Skin of body (tissue), 2 donors: ENCODE measurements around the gene SETD1A. TPM values are rescaled to one million over a fixed set of nuclear protein-coding genes. Genes with fewer than 3 reads are reported as not detected.
"Not testable (repeated sequence)": the region's sequence is repeated elsewhere in the genome, so short reads cannot be mapped to it uniquely, and the experiment has no call there.

Source experiments
- DNase-seq: peaks from one replicate; lab custom pipeline; 2025; lab: John Stamatoyannopoulos, UW
- total RNA-seq: library from RNA; depleted of rRNA; stranded (reverse); fragments of >200 nt; gene quantifications from one replicate; pipeline ENCODE4 v1.2.3, GENCODE V29; 2014

SETD1A gene
- total RNA-seq, 1 donor from 2014 or later: 4.1 TPM

GRCh38 chr16:30929167-30929566 is 28.4 kb upstream of the SETD1A start:
- no peak for DNase-seq

DNA sequence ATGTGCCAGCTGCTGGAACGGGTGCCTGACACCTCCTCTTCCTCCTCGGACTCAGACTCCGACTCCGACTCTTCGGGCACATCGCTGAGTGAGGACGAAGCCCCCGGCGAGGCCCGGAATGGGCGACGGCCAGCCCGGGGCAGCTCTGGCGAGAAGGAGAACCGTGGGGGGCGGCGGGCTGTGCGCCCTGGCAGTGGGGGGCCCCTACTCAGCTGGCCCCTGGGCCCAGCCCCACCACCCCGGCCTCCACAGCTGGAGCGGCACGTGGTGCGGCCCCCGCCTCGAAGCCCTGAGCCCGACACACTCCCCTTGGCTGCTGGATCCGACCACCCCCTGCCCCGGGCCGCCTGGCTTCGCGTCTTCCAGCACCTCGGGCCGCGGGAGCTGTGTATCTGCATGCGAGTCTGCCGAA is 27.4 kb upstream of the SETD1A start:
- DNase-seq: no peak

DNA sequence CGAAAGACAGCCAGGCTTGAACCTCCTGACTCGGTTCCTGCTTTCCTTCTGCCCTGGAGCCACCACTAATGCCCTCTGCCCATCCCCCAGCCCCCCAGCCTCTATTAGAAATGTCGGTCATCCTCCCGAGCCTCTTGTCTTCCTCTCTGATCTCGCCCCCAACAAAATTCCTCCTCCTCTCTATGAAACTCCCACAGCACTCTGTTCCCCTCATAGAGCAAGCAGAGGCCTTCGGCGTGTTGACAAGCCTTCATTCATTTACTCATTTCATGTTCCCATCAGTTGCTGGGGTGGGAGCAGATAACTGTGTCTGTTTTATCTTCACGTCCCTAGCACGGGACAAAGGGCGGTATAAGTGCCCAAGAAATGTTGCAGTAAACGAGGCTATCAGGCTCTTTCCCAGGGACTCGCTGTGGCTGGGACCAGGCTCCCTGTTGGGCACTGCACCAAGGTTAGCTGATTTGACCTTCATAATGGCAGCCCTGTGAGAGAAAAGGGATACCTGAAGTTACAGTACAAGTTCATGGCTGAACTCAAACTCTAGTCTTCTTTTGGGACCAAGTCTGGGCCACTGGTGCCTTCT is 26.4 kb upstream of the SETD1A start:
- no peak for DNase-seq

DNA sequence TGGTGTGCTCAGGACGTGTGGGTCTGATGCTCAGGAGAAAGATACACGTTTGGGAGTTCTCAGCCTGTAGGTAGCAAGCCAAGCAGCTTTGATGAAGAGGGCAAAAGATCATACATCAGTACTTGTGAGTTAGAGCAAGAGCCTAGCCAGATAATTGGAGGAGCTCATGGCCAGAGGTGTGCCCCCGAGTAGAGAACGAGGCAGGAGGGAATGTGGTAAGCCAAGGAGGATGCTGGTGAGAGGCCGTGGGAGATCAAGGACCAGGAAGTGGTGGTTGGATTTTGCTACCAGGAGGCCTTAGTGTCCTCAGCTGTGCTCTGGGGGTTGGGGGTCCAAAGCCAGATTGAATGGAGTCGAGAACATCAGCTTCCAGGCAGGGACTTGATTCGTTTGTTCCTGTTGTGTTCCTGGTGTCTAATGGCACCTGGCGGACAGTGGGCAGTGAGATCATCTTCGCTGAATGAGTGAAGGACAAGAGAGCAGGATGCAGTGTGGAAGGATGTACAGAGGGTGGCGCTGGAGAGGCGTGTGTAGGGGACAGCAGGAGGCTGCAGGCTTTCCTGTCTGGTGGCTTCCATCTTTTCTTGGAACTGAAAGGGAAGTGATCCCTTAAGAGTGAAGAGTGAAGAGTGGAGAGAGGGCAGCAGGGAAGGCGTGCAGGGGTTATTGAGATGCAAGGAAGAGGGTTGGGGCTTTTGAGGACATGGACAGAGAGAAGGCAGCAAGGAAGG is 22.6 kb upstream of the SETD1A start:
- DNase-seq: no peak

GRCh38 chr16:30937692-30938091 is 19.9 kb upstream of the SETD1A start:
- DNase-seq: no peak

DNA sequence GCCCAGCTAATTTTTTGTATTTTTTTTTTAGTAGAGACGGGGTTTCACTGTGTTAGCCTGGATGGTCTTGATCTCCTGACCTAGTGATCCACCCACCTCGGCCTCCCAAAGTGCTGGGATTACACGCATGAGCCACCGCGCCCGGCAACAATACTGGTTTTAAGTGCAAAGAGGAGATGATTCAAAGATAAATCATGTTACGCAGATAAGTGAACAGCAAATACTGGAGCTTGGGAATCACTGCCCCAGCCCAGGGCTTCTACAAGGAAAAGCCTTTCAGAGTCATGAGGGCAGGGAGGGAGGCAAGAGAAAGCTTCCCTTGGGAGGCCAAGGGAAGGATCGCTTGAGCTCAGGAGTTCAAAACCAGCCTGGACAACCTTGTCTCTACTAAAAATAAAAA is 18.0 kb upstream of the SETD1A start:
- not testable (repeated sequence) for DNase-seq

DNA sequence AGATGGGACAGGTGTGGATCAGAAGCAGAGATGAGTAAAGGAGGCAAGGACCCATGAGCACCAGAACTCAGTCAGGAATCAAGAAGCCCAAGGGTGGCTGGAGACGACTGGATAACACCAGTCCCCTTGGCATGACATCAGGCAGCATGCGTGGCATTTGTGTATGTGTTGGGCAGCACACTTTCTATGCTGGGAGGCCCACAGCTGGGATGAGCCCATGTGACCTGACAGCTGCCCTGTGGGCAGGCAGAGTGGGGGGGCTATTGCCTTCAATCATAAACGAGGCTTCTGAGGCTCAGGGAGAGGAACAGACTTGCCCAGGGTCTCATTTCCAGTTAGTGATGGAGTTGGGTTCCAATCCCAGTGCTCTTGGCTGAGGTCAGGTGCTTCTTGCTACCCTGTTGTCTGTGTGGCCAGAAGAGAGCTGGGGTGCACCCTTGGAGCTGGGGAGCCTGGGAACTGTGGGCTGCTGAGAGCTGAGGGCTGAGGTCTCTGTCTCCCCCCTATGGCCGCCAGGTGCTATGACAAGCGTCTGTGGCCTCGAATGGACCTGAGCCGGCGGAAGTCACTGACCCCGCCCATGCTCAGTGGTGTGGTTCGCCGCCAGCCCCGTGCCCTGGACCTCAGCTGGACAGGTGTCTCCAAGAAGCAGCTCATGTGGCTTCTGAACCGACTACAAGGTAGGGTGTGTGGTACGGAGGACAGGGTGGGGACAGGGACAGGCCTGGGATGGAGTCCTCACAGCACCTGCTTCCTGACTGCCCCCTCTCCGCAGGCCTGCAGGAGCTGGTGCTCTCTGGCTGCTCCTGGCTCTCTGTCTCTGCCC is 15.7 kb upstream of the SETD1A start:
- DNase-seq: no peak

- no peak for DNase-seq
Observed at GRCh38 chr16:30942426-30942806, 15.1 kb upstream of the SETD1A start.

- no peak for DNase-seq
Observed at GRCh38 chr16:30944352-30944751, 13.2 kb upstream of the SETD1A start.

DNA sequence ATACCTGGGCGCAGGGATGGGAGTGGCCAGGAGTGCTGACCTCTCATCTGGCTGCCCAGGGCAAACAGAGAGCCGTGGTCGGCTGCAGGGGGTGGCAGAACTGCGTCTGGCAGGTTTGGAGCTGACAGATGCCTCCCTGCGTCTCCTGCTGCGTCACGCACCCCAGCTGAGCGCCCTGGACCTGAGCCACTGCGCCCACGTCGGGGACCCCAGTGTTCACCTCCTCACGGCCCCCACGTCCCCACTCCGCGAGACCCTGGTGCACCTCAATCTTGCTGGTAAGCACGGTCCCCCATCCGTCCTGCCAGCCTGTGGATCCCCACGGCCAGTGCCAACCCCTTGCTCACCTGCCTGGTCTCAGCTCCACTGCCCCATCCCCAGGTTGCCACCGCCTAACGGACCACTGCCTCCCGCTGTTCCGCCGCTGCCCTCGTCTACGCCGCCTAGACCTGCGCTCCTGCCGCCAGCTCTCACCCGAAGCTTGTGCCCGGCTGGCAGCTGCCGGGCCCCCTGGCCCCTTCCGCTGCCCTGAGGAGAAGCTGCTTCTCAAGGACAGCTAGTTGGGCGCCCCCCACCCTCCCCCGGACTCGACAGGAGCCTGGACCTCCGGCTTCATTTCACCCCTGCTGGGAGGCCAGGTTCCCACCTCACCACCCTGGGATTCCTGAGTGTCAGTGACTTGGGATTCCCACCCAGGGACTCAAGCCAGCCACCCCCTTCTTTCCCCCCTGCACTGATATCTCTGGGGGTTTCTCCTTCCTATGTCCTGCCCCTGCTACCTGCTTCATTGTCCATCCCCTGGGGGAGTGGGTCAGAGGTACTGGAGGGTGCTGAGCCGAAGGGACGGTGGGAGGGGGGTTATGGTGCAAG is 10.6 kb upstream of the SETD1A start:
- no peak for DNase-seq

- DNase-seq: no peak
Observed at GRCh38 chr16:30947541-30947858, 10.1 kb upstream of the SETD1A start.

DNA sequence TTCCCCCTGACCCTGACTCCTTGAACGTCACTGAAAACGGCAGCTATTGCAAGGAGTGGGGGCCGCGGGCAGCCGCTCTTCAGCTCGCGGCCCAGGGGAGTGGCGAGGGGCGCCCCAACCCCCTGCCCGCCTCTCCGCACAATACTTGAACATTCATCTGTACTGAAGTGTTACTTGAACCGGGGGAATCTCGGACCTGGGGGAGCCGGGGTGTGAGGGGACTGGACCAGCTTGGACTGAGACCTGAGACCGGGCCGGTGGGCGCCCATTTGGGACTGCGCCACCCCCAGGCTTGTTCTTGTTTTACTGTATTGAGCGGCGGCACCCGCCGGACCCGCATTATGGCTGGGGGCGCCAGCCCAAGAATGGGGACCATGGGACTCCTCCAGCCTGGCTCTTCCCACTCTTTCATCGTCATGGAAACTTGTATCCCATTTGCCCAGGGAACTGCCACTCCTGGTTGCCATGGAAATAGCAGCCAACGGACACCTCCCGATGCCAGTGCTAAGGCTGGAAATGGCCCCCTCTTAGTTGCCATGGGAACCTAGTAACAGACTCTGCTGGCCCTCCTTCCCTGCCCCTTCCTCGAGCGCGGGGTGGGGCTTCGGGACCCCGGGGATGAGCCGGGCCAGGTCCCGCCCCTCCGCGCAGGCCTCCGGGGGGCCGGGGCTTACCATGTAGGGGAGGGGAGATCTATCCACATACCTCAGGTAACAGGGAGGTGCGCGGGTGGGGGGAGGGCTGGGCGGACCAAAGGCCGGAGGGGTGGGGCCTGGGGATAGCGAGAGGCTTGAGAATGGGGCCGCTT is 9.5 kb upstream of the SETD1A start:
- DNase-seq: peak; percentile 96

DNA sequence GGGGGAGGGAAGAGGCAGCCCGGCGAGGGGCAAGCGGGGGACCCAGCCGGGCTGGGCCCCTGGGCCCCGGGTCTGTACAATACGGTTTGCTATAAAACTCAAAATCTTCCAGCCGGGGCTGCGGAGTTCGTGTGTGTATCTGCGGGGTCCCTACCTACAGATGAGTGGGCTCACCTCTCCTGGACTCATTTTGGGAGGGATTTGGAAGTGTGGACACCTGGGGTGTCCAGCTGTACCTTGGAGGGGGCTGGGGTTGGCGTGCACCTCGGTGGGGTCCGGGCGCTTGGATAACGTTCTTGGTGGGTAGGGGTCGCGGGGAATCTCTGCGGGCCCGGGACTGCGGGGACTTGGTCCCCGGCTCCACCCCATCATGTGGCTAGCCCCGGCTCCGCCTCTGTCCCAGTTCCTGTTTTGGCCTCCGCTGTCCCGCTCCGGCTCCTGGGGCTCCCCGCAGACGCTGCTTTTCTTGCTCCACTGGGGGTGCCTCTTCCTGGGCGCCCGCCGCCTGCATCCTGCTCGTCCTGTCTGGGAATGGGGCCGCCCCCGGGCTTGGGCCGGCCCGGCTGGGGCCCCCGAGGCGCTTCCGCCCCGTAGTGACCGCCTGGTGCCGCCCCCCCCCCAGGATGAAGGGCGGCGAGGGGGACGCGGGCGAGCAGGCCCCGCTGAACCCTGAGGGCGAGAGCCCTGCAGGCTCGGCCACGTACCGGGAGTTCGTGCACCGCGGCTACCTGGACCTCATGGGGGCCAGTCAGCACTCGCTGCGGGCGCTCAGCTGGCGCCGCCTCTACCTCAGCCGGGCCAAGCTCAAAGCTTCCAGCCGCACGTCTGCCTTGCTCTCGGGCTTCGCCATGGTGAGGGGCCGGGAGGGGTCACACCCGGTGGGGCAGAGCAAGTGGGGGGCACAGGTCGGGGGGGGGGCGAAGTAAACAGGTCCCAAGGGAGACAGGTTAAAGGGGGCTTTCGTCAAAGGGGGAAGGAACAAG is 8.6 kb upstream of the SETD1A start, which contains the start of gene ORAI3:
Gene ORAI3, plus strand, starts transcription at position 402 of the 983 bp plus-strand sequence. Its CDS starts 222 bp downstream, at position 624.
- peak; percentile 45 for DNase-seq

GRCh38 chr16:30949650-30950515 is 7.7 kb upstream of the SETD1A start:
- peak; percentile 60 for DNase-seq

GRCh38 chr16:30950516-30951065 is 7.0 kb upstream of the SETD1A start:
- no peak for DNase-seq

DNA sequence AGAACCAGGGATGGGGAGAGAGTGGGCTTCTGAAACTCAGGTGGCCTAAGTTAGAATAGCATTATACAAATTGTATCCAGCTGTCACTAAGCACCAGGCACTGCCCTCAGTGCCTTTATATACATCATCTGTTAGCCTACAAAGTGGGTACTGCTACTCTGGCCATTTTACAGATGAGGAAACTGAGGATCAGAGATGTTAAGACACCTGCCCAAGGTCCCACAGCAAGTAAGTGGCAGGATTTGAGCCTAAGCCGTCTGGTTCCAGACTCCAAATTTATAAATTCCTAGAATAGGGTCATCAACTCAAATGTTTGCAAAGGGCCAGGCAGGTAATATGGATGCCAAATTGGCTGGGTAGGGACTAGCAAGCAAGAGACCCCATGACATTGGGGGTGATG is 6.4 kb upstream of the SETD1A start:
- no peak for DNase-seq

DNA sequence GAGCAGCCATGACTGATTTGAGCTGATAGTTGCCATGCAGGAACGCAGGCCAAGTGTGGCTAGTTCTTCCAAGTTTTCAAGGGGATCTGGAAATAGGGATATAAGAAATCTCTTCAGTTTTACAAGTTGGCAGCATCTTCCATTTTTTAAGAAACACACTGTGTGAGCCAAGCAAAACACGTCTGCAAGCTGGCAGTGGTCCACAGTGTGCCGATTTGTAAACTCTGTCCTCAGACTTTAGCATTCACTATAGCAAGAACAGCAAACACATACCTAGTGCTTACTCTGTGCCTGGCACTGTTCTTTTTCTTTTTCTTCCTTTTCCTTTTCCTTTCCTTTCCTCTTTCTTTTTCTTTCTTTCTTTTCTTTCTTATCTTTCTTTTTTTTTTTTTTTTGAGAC is 5.8 kb upstream of the SETD1A start:
- peak; percentile 38 for DNase-seq

- no peak for DNase-seq
Observed at GRCh38 chr16:30953111-30953510, 4.4 kb upstream of the SETD1A start.
